Right kidney (tissue), 9 donors: ENCODE results near the gene MEMO1.
A peak's percentile ranks its signal among the peaks of the same experiment; 100 is the strongest.
"Not testable (repeated sequence)": the region's sequence is repeated elsewhere in the genome, so short reads cannot be mapped to it uniquely, and the experiment has no call there.

Experiments used
- DNase-seq: peaks from one replicate; pipeline ENCODE4 v3.0.0-alpha.2; 2016
- long read RNA-seq, 8 donors: transcript quantifications; one replicate each; lab custom pipeline, GENCODE V29; 2026

The MEMO1 gene
- long read RNA-seq, donor 1, full-length matches to known transcripts, result 8 of 8 reads
- long read RNA-seq, donor 1, partial matches to known transcripts, result 0 of 8 reads
- long read RNA-seq, donor 1, other reads (novel, unspliced or antisense), result 0 of 8 reads
- long read RNA-seq, donor 2, full-length matches to known transcripts, result 5 of 5 reads
- long read RNA-seq, donor 2, partial matches to known transcripts, result 0 of 5 reads
- long read RNA-seq, donor 2, other reads (novel, unspliced or antisense), result 0 of 5 reads
- long read RNA-seq, donor 3, full-length matches to known transcripts, result 8 of 8 reads
- long read RNA-seq, donor 3, partial matches to known transcripts, result 0 of 8 reads
- long read RNA-seq, donor 3, other reads (novel, unspliced or antisense), result 0 of 8 reads
- long read RNA-seq, donor 4, full-length matches to known transcripts, result 7 of 7 reads
- long read RNA-seq, donor 4, partial matches to known transcripts, result 0 of 7 reads
- long read RNA-seq, donor 4, other reads (novel, unspliced or antisense), result 0 of 7 reads
- long read RNA-seq, donor 5, full-length matches to known transcripts, result 6 of 6 reads
- long read RNA-seq, donor 5, partial matches to known transcripts, result 0 of 6 reads
- long read RNA-seq, donor 5, other reads (novel, unspliced or antisense), result 0 of 6 reads
- long read RNA-seq, donor 6, full-length matches to known transcripts, result 5 of 5 reads
- long read RNA-seq, donor 6, partial matches to known transcripts, result 0 of 5 reads
- long read RNA-seq, donor 6, other reads (novel, unspliced or antisense), result 0 of 5 reads
- long read RNA-seq, donor 7, full-length matches to known transcripts, result 6 of 6 reads
- long read RNA-seq, donor 7, partial matches to known transcripts, result 0 of 6 reads
- long read RNA-seq, donor 7, other reads (novel, unspliced or antisense), result 0 of 6 reads
- long read RNA-seq, donor 8, full-length matches to known transcripts, result 6 of 6 reads
- long read RNA-seq, donor 8, partial matches to known transcripts, result 0 of 6 reads
- long read RNA-seq, donor 8, other reads (novel, unspliced or antisense), result 0 of 6 reads

GRCh38 chr2:32010670-32011484 lies at the start of gene MEMO1:
MEMO1 (minus strand) TSS chr2:32011008; CDS start chr2:32010247, 761 bp downstream.
- peak; percentile 97 for DNase-seq

- DNase-seq, result no peak
Measured at GRCh38 chr2:32060266-32060665, 49.5 kb upstream of the MEMO1 start.

- DNase-seq, result no peak
Measured at GRCh38 chr2:32058130-32058529, 47.3 kb upstream of the MEMO1 start.

- not testable (repeated sequence) for DNase-seq
Measured at GRCh38 chr2:32054583-32054982, 43.8 kb upstream of the MEMO1 start.

GRCh38 chr2:32051836-32052439 lies 41.1 kb upstream of the MEMO1 start:
- DNase-seq, result no peak

- DNase-seq, result no peak
Measured at GRCh38 chr2:32043561-32043960, 32.8 kb upstream of the MEMO1 start.

- DNase-seq, result peak; percentile 92
Measured at GRCh38 chr2:32039447-32040219, 28.8 kb upstream of the MEMO1 start, which contains the start of gene DPY30. DPY30 (minus strand) TSS chr2:32039805; CDS start chr2:32039456, 349 bp downstream.

- not testable (repeated sequence) for DNase-seq
Measured at GRCh38 chr2:32034198-32034887, 23.5 kb upstream of the MEMO1 start.

- not testable (repeated sequence) for DNase-seq
Measured at GRCh38 chr2:32018789-32019482, 8.1 kb upstream of the MEMO1 start.

- no peak for DNase-seq
Measured at GRCh38 chr2:32012872-32013271, 2.1 kb upstream of the MEMO1 start.

GRCh38 chr2:32011485-32011960 lies 715 bp upstream of the MEMO1 start:
- DNase-seq, result no peak

- peak; percentile 66 for DNase-seq
Measured at GRCh38 chr2:32010280-32010669, 533 bp downstream of the MEMO1 start.

GRCh38 chr2:32009516-32010256 lies 1.1 kb downstream of the MEMO1 start:
- DNase-seq, result peak; percentile 73

- DNase-seq, result peak; percentile 2
Measured at GRCh38 chr2:32008805-32009515, 1.8 kb downstream of the MEMO1 start.

GRCh38 chr2:32007121-32007391 lies 3.8 kb downstream of the MEMO1 start:
- no peak for DNase-seq

- no peak for DNase-seq
Measured at GRCh38 chr2:32005371-32005976, 5.3 kb downstream of the MEMO1 start.

- no peak for DNase-seq
Measured at GRCh38 chr2:32003791-32004190, 7.0 kb downstream of the MEMO1 start.

GRCh38 chr2:32002406-32002805 lies 8.4 kb downstream of the MEMO1 start:
- no peak for DNase-seq
